Activated naive CD4-positive, alpha-beta T cell (primary cell): ENCODE measurements around the gene C16orf87.

ENCODE experiments used
- DNase-seq, 4 experiments: peaks; one replicate each; lab custom pipeline; 2025; lab: John Stamatoyannopoulos, UW

C16orf87 gene

DNA sequence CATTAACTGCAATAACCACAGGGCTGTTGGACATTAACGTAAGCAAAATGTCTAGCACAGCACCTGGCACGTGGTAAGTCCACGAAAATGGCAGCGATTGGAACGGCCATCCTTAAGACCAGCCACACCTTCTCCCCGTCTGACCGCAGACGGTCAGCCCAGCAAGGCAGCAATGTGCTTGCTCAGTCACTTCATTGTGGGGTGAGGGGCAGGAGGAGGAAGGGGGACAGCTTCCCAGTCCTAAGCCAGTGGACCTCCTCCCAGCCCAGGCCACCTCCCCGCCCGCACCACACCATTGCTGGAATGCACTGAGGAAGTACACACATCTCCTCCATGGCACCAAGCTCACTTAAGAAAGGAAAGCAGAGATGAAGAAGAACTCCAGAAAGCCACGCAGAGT lies 74.2 kb downstream of the C16orf87 start:
- no peak for DNase-seq

DNA sequence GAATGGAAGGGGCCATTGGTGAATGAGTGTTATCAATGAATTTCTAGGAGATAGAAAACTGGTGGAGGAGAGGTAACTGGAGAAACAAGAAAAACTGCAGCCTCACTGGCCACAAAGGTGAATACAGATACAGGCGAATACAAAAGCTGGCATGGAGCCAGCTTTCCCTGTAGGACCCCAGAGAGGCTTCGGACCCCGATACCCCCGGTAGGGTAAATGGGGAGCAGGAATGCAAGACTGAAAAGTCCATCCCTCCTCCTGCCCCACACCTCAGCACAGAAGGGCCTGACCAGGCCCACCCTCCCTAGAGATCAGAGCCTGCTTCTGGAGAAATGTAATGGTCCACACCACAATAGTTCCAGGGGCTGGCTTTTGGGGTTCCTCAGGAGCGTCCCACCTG lies 78.0 kb downstream of the C16orf87 start:
- DNase-seq = no peak

DNA sequence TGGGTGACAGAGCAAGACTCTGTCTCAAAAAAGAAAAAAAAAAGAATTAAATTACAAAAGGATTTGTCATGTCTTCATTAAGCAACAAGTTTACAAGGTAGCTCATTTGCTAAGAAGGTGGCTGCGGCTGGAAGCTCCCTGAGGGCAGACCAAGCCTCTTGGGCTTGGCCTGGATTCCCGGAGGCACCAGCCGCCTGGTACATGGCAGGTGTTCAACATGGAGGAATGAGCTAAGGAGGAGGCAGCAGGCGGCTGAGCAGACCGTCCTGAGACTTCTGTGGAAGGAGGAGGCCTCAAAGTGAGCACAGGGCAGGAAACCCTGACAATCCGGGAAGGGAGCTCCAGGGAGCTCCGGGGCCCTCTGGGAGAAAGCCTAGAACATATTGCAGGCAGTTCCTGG lies 79.6 kb downstream of the C16orf87 start:
- no peak for DNase-seq

DNA sequence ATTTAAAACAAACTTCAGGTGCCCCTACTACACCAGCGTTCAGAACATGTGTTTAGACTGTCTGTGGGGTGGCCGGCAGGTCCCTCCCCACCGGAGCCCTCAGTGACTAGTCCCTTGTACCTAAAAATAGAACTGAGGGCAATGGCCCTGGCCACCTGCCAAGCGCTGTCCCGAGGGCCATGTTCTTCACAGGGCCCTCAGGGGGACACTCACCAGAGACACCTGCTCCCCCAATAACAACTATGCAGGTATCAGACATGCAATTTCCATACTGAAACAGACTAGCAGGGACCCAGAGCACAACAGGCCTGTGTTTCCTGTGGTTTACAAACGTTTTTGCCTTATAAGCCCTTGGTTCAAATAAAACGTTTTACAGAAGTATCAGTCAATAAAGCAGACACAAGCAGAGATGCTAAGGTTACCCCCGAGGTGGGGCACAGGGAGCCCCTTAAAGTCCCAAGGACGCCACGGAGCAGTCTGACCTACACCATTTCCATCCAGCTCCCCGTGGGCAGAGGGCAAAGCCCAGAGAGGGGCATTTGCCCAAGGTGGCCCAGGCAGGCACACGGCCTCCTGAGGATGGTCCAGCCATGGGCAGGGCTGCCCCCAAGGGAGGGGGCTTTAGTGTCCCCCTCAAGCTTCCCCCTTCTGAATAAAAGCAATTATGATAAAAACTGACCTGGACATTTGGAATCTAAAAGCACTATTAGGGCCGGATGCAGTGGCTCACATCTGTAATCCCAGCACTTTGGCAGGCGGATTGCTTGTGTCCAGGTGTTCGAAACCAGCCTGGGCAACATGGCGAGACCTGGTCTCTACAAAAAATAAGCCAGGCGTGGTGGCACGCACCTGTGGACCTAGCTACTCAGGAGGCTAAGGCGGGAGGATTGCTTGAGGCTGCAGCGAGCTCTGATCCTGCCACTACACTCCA lies 81.9 kb downstream of the C16orf87 start:
- DNase-seq = no peak

DNA sequence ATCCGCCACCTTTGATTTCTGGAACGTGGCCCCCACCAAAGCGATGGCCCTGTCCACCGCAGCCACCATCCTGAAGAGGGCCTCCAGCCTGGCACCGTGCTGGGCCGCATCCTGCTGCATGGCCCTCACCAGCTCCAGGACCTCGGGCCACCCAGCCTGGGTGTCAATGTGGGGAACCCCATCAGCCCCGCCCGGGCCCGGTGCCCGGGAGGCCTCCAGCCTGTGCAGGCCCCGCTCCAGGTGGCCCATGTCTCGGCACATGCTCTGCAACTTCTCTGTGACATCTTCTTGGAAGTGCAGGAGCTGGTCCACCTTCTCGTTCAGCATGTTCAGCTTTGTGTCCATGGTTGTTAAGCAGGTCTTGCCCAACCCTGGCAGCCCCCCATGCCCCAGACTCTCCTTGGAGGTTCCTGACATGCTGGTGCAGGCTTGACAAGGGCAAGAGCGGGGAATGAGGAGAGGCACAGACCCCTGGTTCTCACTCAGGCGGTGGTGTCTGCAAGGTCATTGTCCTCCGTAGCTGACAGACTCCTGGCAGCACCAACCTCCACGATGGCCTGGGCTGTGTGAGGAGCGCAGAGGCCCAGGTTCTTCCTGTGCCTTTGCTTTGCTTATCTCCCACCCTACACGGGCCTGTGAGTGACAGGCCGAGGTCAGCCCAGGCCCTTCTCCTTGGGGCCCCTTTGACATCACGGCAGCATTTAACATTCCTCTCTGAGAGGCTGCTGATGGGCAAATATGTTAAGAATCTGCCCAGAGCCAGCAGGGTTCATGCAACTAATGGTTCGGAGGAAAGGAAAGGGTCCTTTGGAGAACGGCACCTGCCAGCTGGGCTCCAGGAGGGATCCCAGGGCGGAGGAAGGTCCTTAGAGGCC lies 83.0 kb downstream of the C16orf87 start, which contains the start of gene MYLK3:
MYLK3 (minus strand) TSS at position 568 of the 875 bp plus-strand sequence; CDS start at position 417, 151 bp downstream.
- DNase-seq = no peak

DNA sequence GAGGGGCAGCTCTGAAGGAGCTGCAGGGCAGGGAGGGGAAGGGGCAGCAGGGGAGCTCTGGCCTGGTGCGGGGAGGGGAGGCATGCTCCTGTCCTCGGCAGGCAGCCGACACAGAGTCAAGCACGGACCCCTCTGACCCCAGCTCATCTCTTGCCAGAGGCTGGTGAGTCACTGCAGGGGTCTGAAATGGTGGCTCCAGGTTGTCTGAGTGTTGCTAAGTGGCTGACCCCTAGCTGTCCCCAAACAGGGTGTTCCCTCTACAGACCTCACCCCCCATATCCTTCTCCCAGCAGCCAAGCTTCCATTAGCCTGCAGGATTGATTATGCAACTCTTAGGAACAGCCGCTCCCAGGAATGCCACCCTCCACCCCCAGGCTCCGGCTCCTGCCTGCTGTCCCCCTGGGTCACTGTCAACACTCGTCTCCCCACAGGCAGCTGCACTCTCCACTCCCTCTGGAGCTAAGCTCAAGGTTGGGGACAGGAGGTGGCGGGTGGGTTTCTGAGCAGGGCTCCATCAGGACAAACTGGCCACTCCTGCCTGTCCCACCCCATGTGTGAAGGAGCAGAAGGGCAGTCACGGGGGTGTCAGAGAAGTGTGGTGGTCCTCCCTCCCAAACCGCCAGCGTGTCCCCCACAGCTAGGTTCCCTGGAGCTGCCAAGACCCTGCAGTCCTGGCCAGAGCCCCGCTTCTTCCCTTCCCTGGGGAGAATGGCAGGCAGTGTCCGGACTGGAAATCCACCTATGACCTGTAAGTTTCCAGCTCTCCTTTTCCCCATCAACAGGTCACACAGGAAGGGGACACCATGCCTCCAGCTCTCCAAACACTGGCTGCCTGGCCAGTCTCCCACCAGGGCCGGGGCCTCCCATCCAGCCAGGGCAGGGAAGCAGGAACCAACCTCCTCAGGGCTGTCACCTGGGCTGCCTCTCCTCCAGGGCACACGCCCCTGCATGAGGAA lies 83.9 kb downstream of the C16orf87 start:
- no peak for DNase-seq
